Neural cell (in vitro differentiated cells): ENCODE measurements around the gene POTEC. TPM values are rescaled to one million over a fixed set of nuclear protein-coding genes. Genes with fewer than 3 reads are reported as not detected.
"Not testable (repeated sequence)": the region's sequence is repeated elsewhere in the genome, so short reads cannot be mapped to it uniquely, and the experiment has no call there.

Experiments
- H2AFZ ChIP-seq: fragments of 200-600, 300-800 bp; sonication (generic), shearing (Covaris generic); 2 replicates; pipeline ENCODE4 v1.6.0; 2014; ENCODE audit warnings: low read depth, mild to moderate bottlenecking, antibody characterized with exemption, low read length, moderate library complexity
- H3F3A ChIP-seq: fragments of 200-600 bp; shearing (Covaris generic); 2 replicates; pipeline ENCODE4 v1.6.1; 2016; ENCODE audit warnings: mild to moderate bottlenecking, moderate library complexity, mixed read lengths, antibody characterized with exemption, low read length; ENCODE audit not compliant: insufficient read depth, poor library complexity, severe bottlenecking
- H3K27ac ChIP-seq: fragments of 200-600, 300-800 bp; sonication (generic), shearing (Covaris generic); 2 replicates; pipeline ENCODE4 v1.5.1; 2014; ENCODE audit warnings: mild to moderate bottlenecking, low read length, moderate library complexity
- H3K27me3 ChIP-seq: fragments of 300-800, 200-600 bp; sonication (generic), shearing (Covaris generic); 2 replicates; pipeline ENCODE4 v1.6.0; 2014; ENCODE audit warnings: mild to moderate bottlenecking, low read depth, low read length, moderate library complexity; ENCODE audit not compliant: insufficient read depth
- H3K36me3 ChIP-seq: fragments of 300-800, 200-600 bp; sonication (generic), shearing (Covaris generic); 2 replicates; pipeline ENCODE4 v1.5.1; 2014; ENCODE audit warnings: mild to moderate bottlenecking, antibody characterized with exemption, low read length, moderate library complexity; ENCODE audit not compliant: insufficient read depth
- H3K4me2 ChIP-seq: fragments of 300-800, 200-600 bp; sonication (generic), shearing (Covaris generic); 2 replicates; pipeline ENCODE4 v1.6.0; 2014; ENCODE audit warnings: mild to moderate bottlenecking, low read length
- H3K4me3 ChIP-seq: fragments of 300-800, 200-600 bp; sonication (generic), shearing (Covaris generic); 2 replicates; pipeline ENCODE4 v1.5.1; 2014; ENCODE audit warnings: mild to moderate bottlenecking, low read length, moderate library complexity
- H3K79me2 ChIP-seq: fragments of 200-600 bp; shearing (Covaris generic); replicated peaks from 2 replicates; pipeline ENCODE4 v1.6.0; 2014; ENCODE audit warnings: mild to moderate bottlenecking, low read length, moderate library complexity; ENCODE audit not compliant: insufficient read depth
- H3K9ac ChIP-seq: fragments of 300-800, 200-600 bp; sonication (generic), shearing (Covaris generic); 2 replicates; pipeline ENCODE4 v1.6.1; 2016; ENCODE audit warnings: mild to moderate bottlenecking, low read length, mixed read lengths
- H3K9me2 ChIP-seq: fragments of 200-600 bp; shearing (Covaris generic); 2 replicates; pipeline ENCODE4 v1.6.1; 2016; ENCODE audit warnings: mild to moderate bottlenecking, low read length, mixed read lengths; ENCODE audit not compliant: insufficient read depth
- H3K9me3 ChIP-seq: fragments of 200-600, 300-800 bp; sonication (generic), shearing (Covaris generic); 2 replicates; pipeline ENCODE4 v1.6.1; 2016; ENCODE audit warnings: mild to moderate bottlenecking, mixed run types, low read length, moderate library complexity, mixed read lengths
- H4K20me1 ChIP-seq: fragments of 200-600 bp; shearing (Covaris generic); 2 replicates; pipeline ENCODE4 v1.6.1; 2016; ENCODE audit warnings: mild to moderate bottlenecking, mixed run types; ENCODE audit not compliant: insufficient read depth
- CTCF ChIP-seq: fragments of 450-650 bp; IDR thresholded peaks from 2 replicates; pipeline ENCODE4 v1.5.1; 2014; ENCODE audit warnings: antibody characterized with exemption, mild to moderate bottlenecking, moderate library complexity; ENCODE audit not compliant: poor library complexity, severe bottlenecking
- MXI1 ChIP-seq: fragments of 450-650 bp; conservative IDR thresholded peaks from 2 replicates; pipeline ENCODE4 v1.6.1; 2014; ENCODE audit warnings: antibody characterized with exemption, mild to moderate bottlenecking; ENCODE audit not compliant: poor library complexity, severe bottlenecking
- RAD21 ChIP-seq: fragments of 450-650 bp; conservative IDR thresholded peaks from 2 replicates; pipeline ENCODE4 v1.6.1; 2014; ENCODE audit warnings: antibody characterized with exemption, mild to moderate bottlenecking, moderate library complexity
- REST ChIP-seq: IDR thresholded peaks from 2 replicates; pipeline ENCODE4 v1.6.1; 2012; ENCODE audit warnings: borderline replicate concordance
- SMC3 ChIP-seq: fragments of 450-650 bp; conservative IDR thresholded peaks from 2 replicates; pipeline ENCODE4 v1.6.1; 2014; ENCODE audit warnings: antibody characterized with exemption, mild to moderate bottlenecking, moderate library complexity; ENCODE audit not compliant: poor library complexity
- TAF1 ChIP-seq: IDR thresholded peaks from 2 replicates; pipeline ENCODE4 v1.6.1; 2012; ENCODE audit warnings: low read depth
- polyA minus RNA-seq: library from RNA; depleted of rRNA, polyadenylated mRNA; stranded (reverse); fragments of >200 nt; gene quantifications from 2 replicates; pipeline ENCODE4 v1.2.3, GENCODE V29; 2014
- polyA plus RNA-seq: library from polyadenylated mRNA; depleted of rRNA; stranded (reverse); fragments of >200 nt; gene quantifications from 2 replicates; pipeline ENCODE4 v1.2.3, GENCODE V29; 2014

POTEC gene
- not detected in 2 replicates for polyA plus RNA-seq
- polyA minus RNA-seq = not detected in 2 replicates

- H3K27ac ChIP-seq, H4K20me1 ChIP-seq, H3K4me2 ChIP-seq, H3K79me2 ChIP-seq, H3K36me3 ChIP-seq, H3K9me3 ChIP-seq, H3K9me2 ChIP-seq, H2AFZ ChIP-seq, H3F3A ChIP-seq, H3K27me3 ChIP-seq, H3K9ac ChIP-seq, H3K4me3 ChIP-seq: not testable (repeated sequence)
Observed at GRCh38 chr18:14543446-14543964, at the start of gene POTEC. Gene POTEC (minus strand): TSS chr18:14543600. CDS start chr18:14543146, 454 bp downstream.

DNA sequence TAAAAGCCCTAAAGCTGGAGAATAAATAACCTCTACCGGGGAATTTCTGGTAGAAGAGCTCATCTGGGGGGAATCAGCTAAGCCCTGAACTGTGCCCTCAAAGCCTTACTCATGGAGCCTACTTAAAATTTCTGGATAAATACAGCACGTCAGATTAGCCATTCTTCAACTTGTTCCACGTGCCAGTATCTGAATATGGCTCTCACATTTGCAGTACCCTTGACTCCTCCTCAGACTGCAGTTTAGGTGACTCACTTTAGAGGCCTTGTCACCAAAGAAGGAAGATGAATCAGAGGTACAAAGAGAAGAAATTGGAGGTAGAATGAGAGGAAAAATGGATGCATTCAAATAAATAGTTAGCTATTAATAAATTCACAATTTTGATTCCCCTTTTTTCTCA is 34.6 kb upstream of the POTEC start:
- H3F3A ChIP-seq = no peaks in the 10 kb centered on the region
- TF ChIP-seq MXI1 (no peak), SMC3 (no peak), CTCF (no peak), TAF1 (no peak), REST (no peak), RAD21 (no peak)
- H3K79me2 ChIP-seq = no peaks in the 10 kb centered on the region
- no peak overlapping the region for H3K4me3 ChIP-seq
- no peaks in the 10 kb centered on the region for H3K9me2 ChIP-seq
- no peaks in the 10 kb centered on the region for H3K27me3 ChIP-seq
- no peaks in the 10 kb centered on the region for H3K36me3 ChIP-seq
- H3K9ac ChIP-seq = no peak overlapping the region
- no peaks in the 10 kb centered on the region for H4K20me1 ChIP-seq
- H2AFZ ChIP-seq = no peak overlapping the region
- no peak overlapping the region for H3K4me2 ChIP-seq
- H3K9me3 ChIP-seq = no peaks in the 10 kb centered on the region
- H3K27ac ChIP-seq = no peak overlapping the region

- H3K9me3 ChIP-seq, H4K20me1 ChIP-seq, H3K4me2 ChIP-seq, H3K36me3 ChIP-seq, H3F3A ChIP-seq, H3K27ac ChIP-seq, H3K27me3 ChIP-seq, H3K79me2 ChIP-seq, H3K9me2 ChIP-seq, H3K4me3 ChIP-seq, H3K9ac ChIP-seq, H2AFZ ChIP-seq: not testable (repeated sequence)
Observed at GRCh38 chr18:14559502-14559901, 16.1 kb upstream of the POTEC start.

DNA sequence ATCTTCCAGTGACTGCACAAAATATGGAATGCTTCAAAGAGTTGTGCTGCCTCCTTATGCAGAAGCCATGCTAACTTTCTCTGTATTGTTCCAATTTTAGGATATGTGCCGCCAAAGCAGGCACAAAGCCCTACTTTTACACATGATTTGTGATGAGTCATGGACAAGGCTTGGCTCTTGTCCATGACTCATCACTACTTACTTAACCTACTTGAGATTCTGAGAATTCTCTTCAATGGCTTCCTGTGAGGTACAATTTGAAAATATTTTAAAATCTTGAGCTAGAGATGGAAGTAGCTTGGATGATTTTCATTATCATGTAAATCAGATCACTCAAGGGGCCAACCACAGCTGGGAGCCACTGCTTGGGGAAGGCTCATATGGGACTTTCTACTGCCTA is 11.7 kb downstream of the POTEC start:
- not testable (repeated sequence) for H3K9ac ChIP-seq, H3K9me2 ChIP-seq, H3K4me3 ChIP-seq, H3K27me3 ChIP-seq, H3K79me2 ChIP-seq, H3F3A ChIP-seq, H3K27ac ChIP-seq, H3K4me2 ChIP-seq, H3K9me3 ChIP-seq, H4K20me1 ChIP-seq, H2AFZ ChIP-seq, H3K36me3 ChIP-seq

GRCh38 chr18:14510707-14511106 is 32.7 kb downstream of the POTEC start:
- H4K20me1 ChIP-seq, H3K36me3 ChIP-seq, H2AFZ ChIP-seq, H3K9me2 ChIP-seq, H3F3A ChIP-seq, H3K4me3 ChIP-seq, H3K4me2 ChIP-seq, H3K9ac ChIP-seq, H3K9me3 ChIP-seq, H3K27ac ChIP-seq, H3K27me3 ChIP-seq, H3K79me2 ChIP-seq: not testable (repeated sequence)

DNA sequence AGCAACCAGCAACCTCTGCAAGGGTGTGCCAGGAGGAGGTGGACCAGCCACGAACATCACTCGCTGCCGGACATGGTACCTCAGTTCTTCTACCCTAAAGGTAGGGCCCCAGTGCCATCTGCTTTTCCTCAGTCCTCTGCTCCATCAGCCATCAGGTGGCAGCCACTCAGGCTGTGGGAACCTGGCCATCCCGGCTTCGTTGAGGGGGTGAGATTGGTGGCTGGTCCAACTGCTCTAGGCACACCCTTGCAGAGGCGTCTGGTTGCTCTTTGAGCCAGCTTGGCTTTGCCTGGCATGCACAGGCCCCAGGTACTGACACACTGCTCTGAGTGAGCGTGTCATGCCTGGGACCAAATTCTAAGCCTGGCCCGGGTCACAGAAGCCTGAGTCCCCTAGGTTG is 39.7 kb downstream of the POTEC start:
- H3K27me3 ChIP-seq, H3K36me3 ChIP-seq, H3K9me3 ChIP-seq, H3K9ac ChIP-seq, H3K9me2 ChIP-seq, H3K27ac ChIP-seq, H2AFZ ChIP-seq, H3F3A ChIP-seq, H3K4me3 ChIP-seq, H4K20me1 ChIP-seq, H3K4me2 ChIP-seq, H3K79me2 ChIP-seq: not testable (repeated sequence)
